K562 (cell line): ENCODE results near the gene GAL3ST1.

Experiments
- CTCF ChIP-seq, 3 experiments: IDR thresholded peaks in 2 of 3; conservative IDR thresholded peaks in 1 of 3; 2 replicates each; pipeline ENCODE4 v1.5.1; 2011 to 2012; ENCODE audit warnings: low read length in 3 of 3, mild to moderate bottlenecking in 3 of 3, control low read depth in 2 of 3, improper control_type of control experiment in 1 of 3, inconsistent platforms in 1 of 3, low read depth in 1 of 3, mixed read lengths in 1 of 3, moderate library complexity in 1 of 3; ENCODE audit not compliant: insufficient read depth in 2 of 3
- ZNF174 ChIP-seq: fragments of 250-450 bp; sonication (Bioruptor Pico); IDR thresholded peaks from 2 replicates; pipeline ENCODE4 v1.4.0; 2020; ENCODE audit warnings: mild to moderate bottlenecking
- TF ChIP-seq, protein P1 (sequence below): fragments of 450-650 bp; formaldehyde crosslinking; IDR thresholded peaks from 2 replicates; pipeline ENCODE4 v1.4.0; 2020; ENCODE audit warnings: mild to moderate bottlenecking, moderate library complexity
- TF ChIP-seq, protein P2 (sequence below), 2 experiments: fragments of 200-800 bp in 1 of 2; sonication (Bioruptor generic) in 1 of 2; sonication (generic) in 1 of 2; formaldehyde crosslinking in 1 of 2; IDR thresholded peaks in 1 of 2; conservative IDR thresholded peaks in 1 of 2; 2 replicates each; pipeline versions ENCODE4 v1.5.0 to v1.6.1; 2016 to 2020; ENCODE audit warnings: missing compliant biosample characterization in 1 of 2, missing genetic modification characterization in 1 of 2, missing genetic modification reagents in 1 of 2

- no peak for TF ChIP-seq ZNF174 (CRISPR knock-in tag)
- TF ChIP-seq, protein P1, sequence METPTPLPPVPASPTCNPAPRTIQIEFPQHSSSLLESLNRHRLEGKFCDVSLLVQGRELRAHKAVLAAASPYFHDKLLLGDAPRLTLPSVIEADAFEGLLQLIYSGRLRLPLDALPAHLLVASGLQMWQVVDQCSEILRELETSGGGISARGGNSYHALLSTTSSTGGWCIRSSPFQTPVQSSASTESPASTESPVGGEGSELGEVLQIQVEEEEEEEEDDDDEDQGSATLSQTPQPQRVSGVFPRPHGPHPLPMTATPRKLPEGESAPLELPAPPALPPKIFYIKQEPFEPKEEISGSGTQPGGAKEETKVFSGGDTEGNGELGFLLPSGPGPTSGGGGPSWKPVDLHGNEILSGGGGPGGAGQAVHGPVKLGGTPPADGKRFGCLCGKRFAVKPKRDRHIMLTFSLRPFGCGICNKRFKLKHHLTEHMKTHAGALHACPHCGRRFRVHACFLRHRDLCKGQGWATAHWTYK: no peak
- TF ChIP-seq CTCF (IDR thresholded peaks at IDR 0.05 in 2 of 3, conservative IDR thresholded peaks at IDR 0.05 in 1 of 3; ENCODE audit: insufficient read depth in 2 of 3, low read depth in 1 of 3, low read length in 3 of 3): no peak
- TF ChIP-seq, protein P2, sequence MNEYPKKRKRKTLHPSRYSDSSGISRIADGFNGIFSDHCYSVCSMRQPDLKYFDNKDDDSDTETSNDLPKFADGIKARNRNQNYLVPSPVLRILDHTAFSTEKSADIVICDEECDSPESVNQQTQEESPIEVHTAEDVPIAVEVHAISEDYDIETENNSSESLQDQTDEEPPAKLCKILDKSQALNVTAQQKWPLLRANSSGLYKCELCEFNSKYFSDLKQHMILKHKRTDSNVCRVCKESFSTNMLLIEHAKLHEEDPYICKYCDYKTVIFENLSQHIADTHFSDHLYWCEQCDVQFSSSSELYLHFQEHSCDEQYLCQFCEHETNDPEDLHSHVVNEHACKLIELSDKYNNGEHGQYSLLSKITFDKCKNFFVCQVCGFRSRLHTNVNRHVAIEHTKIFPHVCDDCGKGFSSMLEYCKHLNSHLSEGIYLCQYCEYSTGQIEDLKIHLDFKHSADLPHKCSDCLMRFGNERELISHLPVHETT (CRISPR knock-in tag; conservative IDR thresholded peaks at IDR 0.05 in 1 of 2, IDR thresholded peaks at IDR 0.05 in 1 of 2): no peak
These were observed 6.2 kb downstream of the GAL3ST1 start for GRCh38 chr22:30568137-30568805.
